HCT116 (cell line): ENCODE data around the gene PIGQ. TPM values are rescaled to one million over a fixed set of nuclear protein-coding genes. Genes with fewer than 3 reads are reported as not detected.

Experiments used
- ATAC-seq: fragments of 200-7000 bp; cut with Tn5 transposase; 2 replicates; pipeline ENCODE4 v1.9.1; 2020; ENCODE audit warnings: mild to moderate bottlenecking, moderate library complexity
- BruUV-seq: library from RNA; stranded (reverse); fragments of 400-500 nt; replicated peaks from 2 replicates; lab custom pipeline; 2021; lab: Mats Ljungman, UMichigan
- CTCF ChIA-PET: fragments of 300-600 bp; sonication (Branson Sonifier 250); formaldehyde crosslinking; loops from one replicate; lab custom pipeline; 2021; ENCODE audit warnings: antibody characterized with exemption; lab: Charles Lee
- POLR2A ChIA-PET: fragments of 300-600, 350-600 bp; sonication (Branson Sonifier 250); formaldehyde crosslinking; loops from one replicate; lab custom pipeline; 2021; ENCODE audit warnings: antibody characterized with exemption; lab: Charles Lee
- RAD21 ChIA-PET, 2 experiments: fragments of 300-600 bp; sonication (Branson Sonifier 250); formaldehyde crosslinking; loops; one replicate each; lab custom pipeline; 2023; ENCODE audit warnings: low total read pairs in 2 of 2; ENCODE audit not compliant: uncharacterized antibody in 2 of 2, unreplicated experiment in 2 of 2, low non-redundant PET in 1 of 2; lab: Charles Lee
- DNase-seq: peaks from one replicate; pipeline ENCODE4 v3.0.0-alpha.2; 2010; ENCODE audit warnings: low read depth, low spot score
- H2AFZ ChIP-seq: fragments of 200-600 bp; shearing (Covaris generic), sonication (generic); 2 replicates; pipeline ENCODE4 v1.6.1; 2017; ENCODE audit warnings: low read depth, mixed run types, mixed read lengths, antibody characterized with exemption, low read length; ENCODE audit not compliant: poor library complexity, severe bottlenecking
- H3K27ac ChIP-seq: 2 replicates; pipeline ENCODE4 v1.5.1; 2012; ENCODE audit warnings: low read depth, low read length
- H3K27me3 ChIP-seq: fragments of 200-600 bp; sonication (generic); 2 replicates; pipeline ENCODE4 v1.6.1; 2016; ENCODE audit warnings: mixed run types, low read length, mixed read lengths; ENCODE audit not compliant: insufficient read depth
- H3K36me3 ChIP-seq, 2 experiments: fragments of 200-500 bp in 1 of 2; fragments of 200-600 bp in 1 of 2; sonication (Bioruptor generic) in 1 of 2; sonication (generic) in 1 of 2; 2 replicates each; pipeline versions ENCODE4 v1.5.1 to v1.6.1; 2014 to 2016; ENCODE audit warnings: low read length in 2 of 2, inconsistent platforms in 1 of 2, mixed read lengths in 1 of 2, mixed run types in 1 of 2; ENCODE audit not compliant: insufficient read depth in 2 of 2, control insufficient read depth in 1 of 2
- H3K4me1 ChIP-seq, 2 experiments: fragments of 200-600 bp in 1 of 2; sonication (generic) in 1 of 2; 2 replicates each; pipeline versions ENCODE4 v1.5.1 to v1.6.1; 2012 to 2017; ENCODE audit warnings: low read length in 2 of 2, inconsistent platforms in 1 of 2, mild to moderate bottlenecking in 1 of 2, mixed read lengths in 1 of 2, mixed run types in 1 of 2, moderate library complexity in 1 of 2; ENCODE audit not compliant: insufficient read depth in 2 of 2, control insufficient read depth in 1 of 2
- H3K4me2 ChIP-seq: fragments of 200-600 bp; sonication (generic); 2 replicates; pipeline ENCODE4 v1.6.1; 2017; ENCODE audit warnings: mixed run types, low read length, mixed read lengths
- H3K4me3 ChIP-seq, 2 experiments: fragments of 200-600 bp in 1 of 2; sonication (generic) in 1 of 2; replicated peaks in 1 of 2; 2 replicates each; pipeline ENCODE4 v1.5.1; 2011 to 2016; ENCODE audit warnings: low read length in 2 of 2, control low read depth in 1 of 2, low read depth in 1 of 2, mild to moderate bottlenecking in 1 of 2, mixed read lengths in 1 of 2, mixed run types in 1 of 2
- H3K79me2 ChIP-seq: fragments of 200-600 bp; sonication (generic); 2 replicates; pipeline ENCODE4 v1.6.1; 2017; ENCODE audit warnings: mild to moderate bottlenecking, mixed run types, low read length, moderate library complexity, mixed read lengths; ENCODE audit not compliant: insufficient read depth
- H3K9ac ChIP-seq: fragments of 200-600 bp; sonication (generic); 2 replicates; pipeline ENCODE4 v1.6.1; 2016; ENCODE audit warnings: low read length, mixed read lengths
- H3K9me2 ChIP-seq: fragments of 200-600 bp; sonication (generic), shearing (Covaris generic); 2 replicates; pipeline ENCODE4 v1.6.1; 2017; ENCODE audit warnings: mixed run types, mild to moderate bottlenecking, moderate library complexity; ENCODE audit not compliant: insufficient read depth
- H3K9me3 ChIP-seq, 2 experiments: fragments of 200-500 bp in 1 of 2; fragments of 200-600 bp in 1 of 2; sonication (Bioruptor generic) in 1 of 2; sonication (generic) in 1 of 2; 2 replicates each; pipeline ENCODE4 v1.6.1; 2014 to 2017; ENCODE audit warnings: low read length in 2 of 2, mixed read lengths in 2 of 2, inconsistent platforms in 1 of 2, low read depth in 1 of 2, mild to moderate bottlenecking in 1 of 2, mixed run types in 1 of 2, moderate library complexity in 1 of 2; ENCODE audit not compliant: control insufficient read depth in 1 of 2, insufficient read depth in 1 of 2
- H4K20me1 ChIP-seq: fragments of 200-600 bp; sonication (generic), shearing (Covaris generic); 2 replicates; pipeline ENCODE4 v1.6.1; 2017; ENCODE audit warnings: mixed run types, mild to moderate bottlenecking, moderate library complexity; ENCODE audit not compliant: insufficient read depth
- EZH2 ChIP-seq: fragments of 200-600 bp; sonication (generic); IDR thresholded peaks from 2 replicates; pipeline ENCODE4 v1.6.1; 2017; ENCODE audit warnings: antibody characterized with exemption, mixed run types
- JUND ChIP-seq: IDR thresholded peaks from 2 replicates; pipeline ENCODE4 v1.6.1; 2012
- SP1 ChIP-seq: IDR thresholded peaks from 2 replicates; pipeline ENCODE4 v1.6.1; 2012; ENCODE audit warnings: low read depth
- YY1 ChIP-seq: IDR thresholded peaks from 2 replicates; pipeline ENCODE4 v1.6.1; 2011; ENCODE audit warnings: low read length, low read depth, moderate library complexity, mild to moderate bottlenecking; ENCODE audit not compliant: insufficient replicate concordance; ENCODE audit errors: extremely low read depth
- ZFX ChIP-seq: fragments of 450-650 bp; IDR thresholded peaks from 2 replicates; pipeline ENCODE4 v1.6.1; 2017
- intact Hi-C: fragments of 100-400 bp; cut with micrococcal nuclease; formaldehyde crosslinking; loops from 2 replicates; pipeline ENCODE4 v1.10.0; 2022
- total RNA-seq: library from RNA; stranded (reverse); gene quantifications from one replicate; pipeline ENCODE4 v1.2.1, GENCODE V29; 2021; ENCODE audit not compliant: unreplicated experiment
- TF ChIP-seq, protein P1 (sequence below): IDR thresholded peaks from 2 replicates; pipeline ENCODE4 v1.6.1; 2012

Gene PIGQ
- total RNA-seq, 1 experiment from 2014 or later: 21.0 TPM

DNA sequence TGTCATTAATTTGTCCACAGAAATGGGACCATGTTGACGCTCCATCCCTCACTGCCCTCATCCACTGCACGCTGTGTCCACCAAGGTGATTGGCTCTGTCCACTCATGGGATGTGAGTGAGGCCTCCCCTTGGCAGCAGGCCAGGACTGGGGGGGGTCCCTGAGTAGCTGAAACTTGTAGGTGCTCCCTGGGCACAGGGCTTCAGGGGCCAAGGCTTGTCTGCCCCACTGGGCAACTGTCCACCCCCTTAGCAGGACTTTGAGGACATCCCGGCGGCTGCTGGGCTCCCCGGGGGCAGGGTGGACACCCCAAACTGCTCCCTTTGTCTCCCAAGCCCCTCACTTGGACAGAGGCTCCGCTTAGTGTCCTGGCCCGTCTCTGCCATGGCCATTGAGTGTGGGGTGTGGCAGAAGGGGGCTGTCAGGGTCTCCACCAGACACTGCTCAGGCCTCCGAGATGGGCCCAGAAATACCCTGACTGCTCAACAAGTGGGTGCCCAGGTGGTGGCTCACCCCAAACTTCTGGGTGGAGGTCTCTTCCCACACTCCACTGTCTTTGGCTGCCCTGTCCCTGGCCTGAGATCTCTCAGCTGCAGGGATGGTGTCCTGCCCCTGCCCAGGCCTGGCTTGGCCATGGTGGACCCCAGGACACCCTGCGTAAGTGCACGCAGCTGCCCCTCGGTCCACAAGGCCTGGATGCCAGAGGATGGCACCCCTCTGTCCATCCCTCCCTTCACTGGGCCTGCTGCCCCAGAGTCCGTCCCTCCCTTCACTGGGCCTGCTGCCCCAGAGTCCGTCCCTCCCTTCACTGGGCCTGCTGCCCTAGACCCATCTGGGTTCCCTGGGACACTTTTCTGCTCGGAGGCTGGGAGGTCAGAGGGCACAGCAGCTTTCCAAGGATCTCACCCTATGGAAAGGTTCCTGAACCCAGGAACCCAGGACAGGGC, 17.1 kb downstream of the PIGQ start (continued):
- TF ChIP-seq YY1: no peak
- TF ChIP-seq JUND: no peak
- TF ChIP-seq EZH2: no peak
- TF ChIP-seq ZFX: no peak

DNA sequence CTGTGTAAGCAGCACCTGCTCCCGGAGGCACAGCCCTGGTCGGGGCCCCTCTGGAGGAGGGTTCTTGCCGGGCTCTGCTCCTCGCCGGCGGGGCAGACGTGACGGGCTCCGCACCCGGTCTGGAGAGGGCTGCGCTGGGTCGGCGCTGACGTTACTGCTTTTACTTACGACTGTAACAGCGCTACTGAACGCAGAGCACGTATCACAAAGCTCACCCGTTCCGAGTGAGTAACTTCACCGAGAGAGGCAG, 18.8 kb downstream of the PIGQ start:
- Histone ChIP-seq H2AFZ (no peak overlapping the region), H3K79me2 (peaks cover 21% of the 10 kb centered on the region; the same call in 1 of the 2 replicates), H3K4me2 (peak overlapping the region; percentile 77), H3K4me1 (peaks cover 23 to 38% of the 10 kb centered on the region in 2 experiments), H4K20me1 (no peaks in the 10 kb centered on the region), H3K27me3 (no peaks in the 10 kb centered on the region), H3K9me2 (no peaks in the 10 kb centered on the region), H3K36me3 (no peaks in the 10 kb centered on the region), H3K9ac (peak overlapping the region; percentile 90), H3K27ac (peak overlapping the region; percentile 99), H3K4me3 (peak overlapping the region; percentile 66 to 67), H3K9me3 (no peaks in the 10 kb centered on the region)
- DNase-seq: no peak
- ATAC-seq: peak; percentile 0; the same call in 1 of the 2 replicates
- ChIA-PET RAD21 (interaction anchor here in 1 of 2 experiments (1.2 kb wide), 1 partner anchor 39 kb away, joined by 3 read pairs; no protein-coding TSS in a partner anchor), POLR2A (no interaction called here), CTCF (no interaction called here)
- no TSS peak for BruUV-seq
- TF ChIP-seq SP1: no peak
- TF ChIP-seq, protein P1, sequence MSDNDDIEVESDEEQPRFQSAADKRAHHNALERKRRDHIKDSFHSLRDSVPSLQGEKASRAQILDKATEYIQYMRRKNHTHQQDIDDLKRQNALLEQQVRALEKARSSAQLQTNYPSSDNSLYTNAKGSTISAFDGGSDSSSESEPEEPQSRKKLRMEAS: 0 out of 2 replicates have a peak, but pooled peaks have one; percentile 8
- intact Hi-C loops: no loop called here
